ENCODE measurements around the gene PAAF1.

GRCh38 chr11:73872749-73873357 lies 3.9 kb upstream of the PAAF1 start:
- no peak for TF ChIP-seq ZFP36 (IDR thresholded peaks at IDR 0.05; ENCODE audit: borderline replicate concordance, partially characterized antibody)
- TF ChIP-seq CTCF (IDR thresholded peaks at IDR 0.05): no peak
- TF ChIP-seq JUN (IDR thresholded peaks at IDR 0.05): no peak
- TF ChIP-seq NFE2L2 (conservative IDR thresholded peaks at IDR 0.05; ENCODE audit: low read length): no peak

All from A549 (cell line).